Colon (tissue), 2 donors: ENCODE data around the gene GDPD2.

Experiments used
- FAIRE-seq: peaks from 2 replicates; lab custom pipeline; 2012; peaks lifted over from hg19 to GRCh38; lab: Jason Lieb, UNC
- donor health status: control.
- donor health status: control.

Gene GDPD2

DNA sequence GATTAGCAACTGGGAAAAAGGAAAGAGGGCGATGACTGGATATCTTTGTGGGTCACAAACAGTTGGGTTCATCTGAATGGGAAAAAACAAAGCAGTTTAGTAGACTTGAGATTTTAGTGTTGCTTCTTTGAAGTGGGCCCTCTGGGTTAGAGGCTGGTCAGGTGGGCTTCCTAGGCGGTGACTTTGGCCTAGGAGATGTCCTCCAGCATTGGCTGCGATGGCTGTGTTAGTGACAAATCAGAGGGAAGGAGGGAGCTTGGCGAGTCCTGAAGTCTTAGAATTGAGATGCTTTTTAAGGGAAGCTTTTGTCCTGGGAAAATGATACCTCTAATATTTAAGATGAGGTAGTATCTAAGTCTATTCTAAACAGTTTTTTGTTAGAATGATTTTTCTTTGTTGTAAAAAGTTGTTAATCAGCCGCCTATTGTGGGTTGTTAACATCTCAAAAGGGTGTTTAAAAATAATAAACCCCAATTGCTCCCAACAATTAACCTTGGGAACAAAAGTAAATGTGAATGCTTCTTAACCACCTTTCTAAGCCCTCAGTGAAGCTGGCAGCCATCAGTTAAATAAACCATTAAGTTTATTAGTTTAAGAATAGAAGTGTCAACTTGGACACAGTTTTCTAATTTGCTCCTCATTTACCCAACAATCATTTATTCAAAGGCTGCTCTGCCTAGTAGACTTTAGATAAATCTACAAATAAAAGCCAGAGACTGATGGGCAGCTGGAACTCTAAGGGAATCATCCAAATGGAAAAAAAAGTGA is 53.2 kb downstream of the GDPD2 start:
- FAIRE-seq = no peak

GRCh38 chrX:70476934-70477733 is 54.0 kb downstream of the GDPD2 start:
- FAIRE-seq = no peak

DNA sequence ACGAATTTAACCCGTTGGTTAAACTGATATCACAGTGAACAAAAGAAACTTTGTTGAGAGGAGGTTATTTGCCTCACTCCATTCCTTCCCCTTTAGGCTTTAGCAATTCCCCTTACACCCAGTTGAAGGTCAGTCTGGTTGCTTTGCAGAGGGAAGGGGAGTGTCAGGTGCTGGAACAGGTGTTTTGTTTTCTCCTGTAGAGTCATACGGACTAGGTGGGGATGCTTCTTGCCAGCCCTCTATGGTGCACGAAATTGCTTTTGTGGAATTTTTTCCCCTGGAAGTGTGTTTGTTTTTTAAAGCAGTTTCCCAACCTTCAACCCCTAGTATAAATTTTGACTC is 54.6 kb downstream of the GDPD2 start:
- FAIRE-seq = no peak

DNA sequence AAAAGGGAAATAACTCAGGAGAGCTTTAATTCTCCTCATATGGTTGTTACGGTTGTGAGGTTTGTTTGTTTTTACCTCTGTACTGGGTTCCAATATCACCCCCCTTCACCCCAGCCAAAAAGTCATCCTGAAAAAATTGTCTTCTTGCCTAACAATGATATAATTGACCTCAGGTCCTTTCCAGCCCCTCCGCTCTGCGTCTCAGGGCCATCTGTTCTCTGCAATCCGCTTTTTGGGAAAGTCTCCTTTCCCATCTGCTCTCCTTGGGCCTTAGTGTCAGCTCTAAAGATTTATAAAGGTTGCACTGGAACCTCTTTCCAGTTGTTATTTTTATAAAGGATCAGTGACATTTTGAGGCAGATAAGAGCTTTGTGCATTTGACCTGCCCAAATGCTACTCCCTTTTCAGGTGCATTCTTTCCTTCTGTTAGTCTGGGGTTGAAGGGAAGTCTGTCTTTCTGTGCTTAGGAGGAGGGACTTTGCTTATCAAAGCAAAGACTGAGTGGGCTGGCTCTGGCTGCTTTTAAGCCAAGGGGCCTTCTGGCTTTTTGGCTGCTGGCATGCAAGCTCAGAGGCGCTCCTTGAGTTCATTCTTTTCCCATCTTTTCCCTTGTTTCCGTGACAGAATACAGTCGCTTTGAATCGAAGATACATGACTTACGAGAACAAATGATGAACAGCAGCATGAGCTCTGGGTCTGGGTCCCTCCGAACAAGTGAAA is 55.6 kb downstream of the GDPD2 start:
- no peak for FAIRE-seq

DNA sequence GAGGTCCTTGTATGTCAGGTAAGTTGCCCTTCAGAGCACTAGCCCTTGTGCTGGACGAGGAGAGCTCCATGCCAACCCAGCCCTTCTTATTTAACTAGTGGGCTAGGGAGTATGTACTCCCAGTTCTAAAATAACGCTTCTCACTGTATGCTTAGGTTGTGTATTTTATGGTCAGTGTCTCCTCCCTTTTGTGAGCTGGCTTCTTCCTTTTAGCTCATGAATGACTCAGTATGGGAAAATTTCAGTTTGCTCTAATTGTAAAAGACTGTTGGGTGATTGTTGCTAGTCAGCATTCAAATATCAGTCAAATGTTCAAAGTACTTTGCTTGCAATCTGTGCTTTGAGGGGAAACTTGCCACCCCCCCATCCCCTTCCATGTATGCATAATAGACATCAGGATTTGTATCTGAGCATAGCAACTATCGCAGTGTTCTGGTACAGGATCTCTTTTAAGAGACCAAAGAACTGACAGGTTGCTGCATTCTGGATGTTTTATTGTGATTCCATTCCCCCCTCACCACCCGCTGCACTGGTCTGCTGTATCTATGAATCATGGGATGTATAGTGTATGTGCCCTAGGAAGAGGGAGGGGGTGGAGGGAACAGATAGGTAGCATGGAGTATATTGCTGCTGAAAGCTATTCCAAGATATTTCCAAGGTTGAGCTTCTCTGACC is 56.3 kb downstream of the GDPD2 start:
- FAIRE-seq = peak; percentile 43

GRCh38 chrX:70479922-70480659 is 57.0 kb downstream of the GDPD2 start:
- FAIRE-seq = peak; percentile 77

DNA sequence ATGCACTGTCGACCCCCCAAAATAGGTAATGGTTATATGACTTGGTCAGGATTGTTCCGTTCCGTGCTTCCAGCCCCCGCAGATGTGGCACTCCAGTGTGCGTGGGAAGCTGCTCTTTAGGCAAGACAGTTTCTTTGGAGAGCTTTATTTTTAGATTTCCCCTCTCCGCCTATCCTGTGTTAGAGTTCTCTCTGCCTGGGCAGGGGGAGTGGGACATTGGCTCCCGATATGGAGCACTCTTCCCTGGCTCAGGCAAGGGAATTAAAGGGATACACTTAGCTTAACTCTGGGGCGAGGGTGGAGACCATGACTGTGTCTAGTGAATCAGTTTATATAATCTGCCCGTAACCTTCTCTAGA is 57.5 kb downstream of the GDPD2 start:
- FAIRE-seq = no peak

DNA sequence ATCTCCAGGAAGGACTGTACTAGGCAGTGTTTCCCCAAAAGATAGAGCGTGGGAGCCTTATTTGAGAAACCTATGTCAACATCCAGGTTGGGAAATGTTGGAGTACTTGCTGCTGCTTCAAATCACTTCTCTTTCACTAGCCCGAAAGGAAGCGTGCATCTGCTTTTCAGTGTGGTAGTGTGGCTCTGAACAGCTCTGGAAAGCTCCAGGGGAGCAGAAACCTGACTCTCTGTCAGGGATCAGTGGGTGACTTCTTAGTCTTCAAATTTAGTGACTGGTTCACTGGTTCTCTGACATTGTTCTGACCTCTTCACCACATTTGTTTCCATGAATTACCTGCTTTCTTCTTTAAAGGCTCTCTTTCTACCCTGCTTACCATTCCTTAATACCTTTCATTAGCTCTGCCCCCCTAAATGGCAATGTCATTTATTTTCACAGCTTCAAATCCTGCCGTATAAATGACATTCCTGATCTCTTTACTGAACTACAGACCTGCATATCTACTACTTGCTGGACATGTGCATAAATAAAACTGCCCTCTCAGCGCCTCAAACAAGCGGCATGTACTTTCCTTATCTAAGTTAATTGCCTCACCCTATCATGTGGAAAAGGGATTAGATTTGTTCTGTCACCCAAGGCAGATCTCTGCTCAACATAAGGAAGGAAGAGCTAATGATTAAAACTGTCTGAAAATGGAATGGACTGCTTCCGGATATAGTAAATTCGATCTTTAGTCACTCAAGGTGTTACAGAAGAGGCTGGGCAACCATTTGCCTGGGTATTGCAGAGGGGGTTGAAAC is 58.6 kb downstream of the GDPD2 start:
- no peak for FAIRE-seq

- no peak for FAIRE-seq
Observed at GRCh38 chrX:70482300-70482699, 59.2 kb downstream of the GDPD2 start.
